Ovary (tissue), 3 donors: Measurements from ENCODE around the gene TRAM2.

ENCODE experiments used
- EP300 ChIP-seq: sonication (generic); formaldehyde crosslinking; IDR thresholded peaks from one replicate; pipeline ENCODE4 v1.6.1; 2017; ENCODE audit warnings: antibody characterized with exemption
- POLR2A ChIP-seq: fragments of 450-650 bp; IDR thresholded peaks from one replicate; pipeline ENCODE4 v1.6.1; 2017; ENCODE audit warnings: antibody characterized with exemption, mild to moderate bottlenecking, moderate library complexity
- TF ChIP-seq, protein P1 (sequence below), 3 donors: fragments of 450-650 bp in 2 of 3; fragments of 200-600 bp in 1 of 3; IDR thresholded peaks; one replicate each; pipeline versions ENCODE4 v1.5.1 to v1.8.0; 2016 to 2022; ENCODE audit warnings: antibody characterized with exemption in 3 of 3, mild to moderate bottlenecking in 1 of 3
- donor health status: DM: no; HTN: no; CAD: no.

DNA sequence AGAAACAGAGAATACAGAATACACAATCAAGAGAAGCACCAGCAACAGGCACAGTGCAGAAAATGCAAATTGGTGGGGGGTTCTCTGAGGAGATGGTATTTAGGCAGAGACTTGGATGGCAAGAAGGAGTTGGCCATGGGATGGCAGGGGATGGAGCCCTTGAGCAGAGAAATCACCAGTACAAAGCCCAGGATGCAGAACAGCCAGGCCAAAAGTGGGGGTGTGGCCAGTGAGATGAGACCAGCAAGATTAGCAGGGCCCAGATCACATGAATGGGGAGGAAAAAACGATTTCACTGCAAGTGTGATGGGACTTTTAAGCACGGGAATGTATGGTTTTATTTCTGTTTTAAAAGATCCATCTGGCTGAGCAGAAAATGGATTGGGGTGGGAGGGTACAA, 63.4 kb downstream of the TRAM2 start:
- TF ChIP-seq, protein P1, sequence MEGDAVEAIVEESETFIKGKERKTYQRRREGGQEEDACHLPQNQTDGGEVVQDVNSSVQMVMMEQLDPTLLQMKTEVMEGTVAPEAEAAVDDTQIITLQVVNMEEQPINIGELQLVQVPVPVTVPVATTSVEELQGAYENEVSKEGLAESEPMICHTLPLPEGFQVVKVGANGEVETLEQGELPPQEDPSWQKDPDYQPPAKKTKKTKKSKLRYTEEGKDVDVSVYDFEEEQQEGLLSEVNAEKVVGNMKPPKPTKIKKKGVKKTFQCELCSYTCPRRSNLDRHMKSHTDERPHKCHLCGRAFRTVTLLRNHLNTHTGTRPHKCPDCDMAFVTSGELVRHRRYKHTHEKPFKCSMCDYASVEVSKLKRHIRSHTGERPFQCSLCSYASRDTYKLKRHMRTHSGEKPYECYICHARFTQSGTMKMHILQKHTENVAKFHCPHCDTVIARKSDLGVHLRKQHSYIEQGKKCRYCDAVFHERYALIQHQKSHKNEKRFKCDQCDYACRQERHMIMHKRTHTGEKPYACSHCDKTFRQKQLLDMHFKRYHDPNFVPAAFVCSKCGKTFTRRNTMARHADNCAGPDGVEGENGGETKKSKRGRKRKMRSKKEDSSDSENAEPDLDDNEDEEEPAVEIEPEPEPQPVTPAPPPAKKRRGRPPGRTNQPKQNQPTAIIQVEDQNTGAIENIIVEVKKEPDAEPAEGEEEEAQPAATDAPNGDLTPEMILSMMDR (IDR thresholded peaks at IDR 0.05) = no peak
- no peak for TF ChIP-seq EP300
- no peak for TF ChIP-seq POLR2A
